Measurements from ENCODE around the gene DNAJC2.
"Not testable (repeated sequence)": the region's sequence is repeated elsewhere in the genome, so short reads cannot be mapped to it uniquely, and the experiment has no call there.

Gene DNAJC2

GRCh38 chr7:103266229-103266628, 78.3 kb downstream of the DNAJC2 start:
- DNase-seq (ENCODE audit: low spot score); FAIRE-seq: not testable (repeated sequence)

- DNase-seq (ENCODE audit: low spot score); FAIRE-seq: not testable (repeated sequence)
Measured at GRCh38 chr7:103264054-103264453, 80.5 kb downstream of the DNAJC2 start.

Data from urothelium cell line (cell line).